Pancreas (tissue), 10 donors: ENCODE data around the gene ARHGEF18. TPM values are rescaled to one million over a fixed set of nuclear protein-coding genes. Genes with fewer than 3 reads are reported as not detected.
"Not testable (repeated sequence)": the region's sequence is repeated elsewhere in the genome, so short reads cannot be mapped to it uniquely, and the experiment has no call there.

Experiments used
- ATAC-seq, 4 donors: fragments of 200-7000 bp; cut with Tn5 transposase; one replicate each; pipeline versions ENCODE4 v1.8.0 to v1.9.1; 2020; ENCODE audit warnings: mild to moderate bottlenecking in 4 of 4, moderate library complexity in 4 of 4
- DNase-seq, 6 donors: peaks; one replicate each; pipeline ENCODE4 v3.0.0-alpha.2; 2020
- FAIRE-seq: peaks from 2 replicates; lab custom pipeline; 2012; peaks lifted over from hg19 to GRCh38; lab: Jason Lieb, UNC
- H3K27ac ChIP-seq, 4 donors: fragments of 200-600 bp; sonication (generic); 1 replicate in 3 of 4; 2 replicates in 1 of 4; pipeline versions ENCODE4 v1.5.0 to v1.8.0; 2020
- H3K27me3 ChIP-seq, 4 donors: fragments of 200-600 bp; one replicate each; pipeline ENCODE4 v1.8.0; 2021
- H3K36me3 ChIP-seq, 3 donors: fragments of 200-600 bp; sonication (generic) in 1 of 3; one replicate each; pipeline versions ENCODE4 v1.5.0 to v1.8.0; 2020 to 2021
- H3K4me1 ChIP-seq, 3 donors: fragments of 200-600 bp; one replicate each; pipeline ENCODE4 v1.8.0; 2021
- H3K4me3 ChIP-seq, 4 donors: fragments of 200-600 bp; sonication (generic) in 2 of 4; one replicate each; pipeline versions ENCODE4 v1.5.0 to v1.8.0; 2020 to 2021
- H3K9me3 ChIP-seq, 4 donors: fragments of 200-600 bp; one replicate each; pipeline ENCODE4 v1.8.0; 2021
- WGBS, 2 donors: extraction: QIAGEN DNeasy Blood & Tissue Kit; methylation state at CpG; one replicate each; pipeline ENCODE4 v1.1.7; 2013; 5-methylcytosine and 5-hydroxymethylcytosine counted together
- intact Hi-C, 3 donors: fragments of 100-400 bp; cut with DNase I; formaldehyde crosslinking; loops; one replicate each; pipeline versions ENCODE4 v1.11.1 to v1.14.2; 2022
- polyA plus RNA-seq, 2 donors: library from polyadenylated mRNA; stranded (reverse); fragments of 200-250 nt; gene quantifications; one replicate each; pipeline ENCODE4 v1.2.3, GENCODE V29; 2013
- total RNA-seq, 6 donors: library from RNA; stranded (reverse); fragmentation: NEBNext Ultra II Directional in 4 of 6; extraction: Animal tissue kit (Norgen Biotek cat#: 25700) in 4 of 6; gene quantifications; one replicate each; pipeline versions ENCODE4 v1.2.1 to v1.2.4, GENCODE V29; 2021 to 2023
- TF ChIP-seq, protein P1 (sequence below), 4 donors: fragments of 200-600 bp; sonication (generic) in 3 of 4; IDR thresholded peaks; one replicate each; pipeline versions ENCODE4 v1.5.0 to v1.8.0; 2021; ENCODE audit warnings: antibody characterized with exemption in 4 of 4
- donor health status: healthy with polysubstance abuse.
- donor health status: DM: no; HTN: no; CAD: no; lungs with moderate emphysema.
- donor health status: DM: no; HTN: no; CAD: no.
- donor health status: control.
- donor health status: control.
- donor health status: Bipolar disorder and iron deficiency.
- donor health status: DM: yes; HTN: yes; CAD: no.
- donor health status: DM: no; HTN: no; CAD: no.
- donor health status: DM: no; HTN: no; CAD: no.
- donor health status: DM: yes; HTN: yes; CAD: no.

Gene ARHGEF18
- 10 to 100 TPM; 17.7 to 45.4 (median 22.4) TPM for total RNA-seq
- polyA plus RNA-seq: 10 to 100 TPM; 17.1 to 26.6 TPM

GRCh38 chr19:7348587-7349230 is at the start of gene ARHGEF18:
Gene ARHGEF18 (plus strand): TSS chr19:7348937. CDS start chr19:7362891, 13,954 bp downstream.
- FAIRE-seq (no peak), ATAC-seq (peak in 2 of 4 donors; percentile 70 to 76), DNase-seq (peak in 1 of 6 donors; percentile 41)
- H3K4me1 ChIP-seq: no peaks in the 10 kb centered on the region
- intact Hi-C loops: no loop called here
- H3K9me3 ChIP-seq: no peaks in the 10 kb centered on the region
- 73 to 77% methylated on average over 13 of the region's 13 CpGs for WGBS, 2 donors
- no peak within 1 kb of the TSS for H3K4me3 ChIP-seq
- H3K27me3 ChIP-seq: no peaks in the 10 kb centered on the region
- no peak within 1 kb of the TSS for H3K27ac ChIP-seq
- TF ChIP-seq, protein P1, sequence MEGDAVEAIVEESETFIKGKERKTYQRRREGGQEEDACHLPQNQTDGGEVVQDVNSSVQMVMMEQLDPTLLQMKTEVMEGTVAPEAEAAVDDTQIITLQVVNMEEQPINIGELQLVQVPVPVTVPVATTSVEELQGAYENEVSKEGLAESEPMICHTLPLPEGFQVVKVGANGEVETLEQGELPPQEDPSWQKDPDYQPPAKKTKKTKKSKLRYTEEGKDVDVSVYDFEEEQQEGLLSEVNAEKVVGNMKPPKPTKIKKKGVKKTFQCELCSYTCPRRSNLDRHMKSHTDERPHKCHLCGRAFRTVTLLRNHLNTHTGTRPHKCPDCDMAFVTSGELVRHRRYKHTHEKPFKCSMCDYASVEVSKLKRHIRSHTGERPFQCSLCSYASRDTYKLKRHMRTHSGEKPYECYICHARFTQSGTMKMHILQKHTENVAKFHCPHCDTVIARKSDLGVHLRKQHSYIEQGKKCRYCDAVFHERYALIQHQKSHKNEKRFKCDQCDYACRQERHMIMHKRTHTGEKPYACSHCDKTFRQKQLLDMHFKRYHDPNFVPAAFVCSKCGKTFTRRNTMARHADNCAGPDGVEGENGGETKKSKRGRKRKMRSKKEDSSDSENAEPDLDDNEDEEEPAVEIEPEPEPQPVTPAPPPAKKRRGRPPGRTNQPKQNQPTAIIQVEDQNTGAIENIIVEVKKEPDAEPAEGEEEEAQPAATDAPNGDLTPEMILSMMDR (IDR thresholded peaks at IDR 0.05): no peak
- H3K36me3 ChIP-seq: no peaks in the 10 kb centered on the region

GRCh38 chr19:7301525-7301924 is 47.2 kb upstream of the ARHGEF18 start:
- H3K27ac ChIP-seq: no peak overlapping the region
- no peaks in the 10 kb centered on the region for H3K36me3 ChIP-seq
- no peak for DNase-seq
- TF ChIP-seq, protein P1 (IDR thresholded peaks at IDR 0.05): no peak
- H3K4me3 ChIP-seq: no peak overlapping the region
- no peaks in the 10 kb centered on the region for H3K9me3 ChIP-seq
- no peak for ATAC-seq
- H3K4me1 ChIP-seq: no peaks in the 10 kb centered on the region
- WGBS, 2 donors: 84 to 90% methylated on average over 5 of the region's 5 CpGs
- H3K27me3 ChIP-seq: no peaks in the 10 kb centered on the region
- intact Hi-C loops: no loop called here
- FAIRE-seq: no peak

GRCh38 chr19:7303470-7303869 is 45.3 kb upstream of the ARHGEF18 start:
- ATAC-seq (no peak), FAIRE-seq (no peak), DNase-seq (no peak)
- Histone ChIP-seq H3K36me3 (no peaks in the 10 kb centered on the region), H3K4me3 (no peak overlapping the region), H3K27ac (no peak overlapping the region), H3K4me1 (no peaks in the 10 kb centered on the region), H3K27me3 (no peaks in the 10 kb centered on the region), H3K9me3 (no peaks in the 10 kb centered on the region)
- TF ChIP-seq, protein P1 (IDR thresholded peaks at IDR 0.05): no peak
- 68 to 77% methylated on average over 4 of the region's 4 CpGs for WGBS, 2 donors
- intact Hi-C loops: no loop called here

DNA sequence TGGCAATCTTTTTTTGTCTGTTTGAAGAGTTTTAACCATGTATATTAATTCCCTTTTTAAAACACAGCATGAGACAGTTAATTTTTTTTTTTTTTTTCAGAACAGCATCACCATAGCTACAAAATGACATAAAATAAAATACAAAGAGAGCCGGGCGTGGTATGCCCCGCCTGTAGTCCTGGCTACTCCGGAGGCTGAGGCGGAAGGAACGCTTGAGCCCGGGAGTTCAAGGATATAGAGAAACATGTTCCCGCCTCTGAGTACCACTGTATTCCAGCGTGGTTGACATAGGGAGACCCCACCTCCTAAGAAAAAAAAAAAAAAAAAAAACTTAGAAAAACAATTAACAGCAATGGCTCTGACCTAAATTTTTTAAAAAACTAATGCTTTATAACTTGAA is 44.5 kb upstream of the ARHGEF18 start:
- no peak overlapping the region for H3K27ac ChIP-seq
- H3K4me1 ChIP-seq: no peaks in the 10 kb centered on the region
- ATAC-seq (no peak), FAIRE-seq (no peak), DNase-seq (no peak)
- TF ChIP-seq, protein P1 (IDR thresholded peaks at IDR 0.05): no peak
- intact Hi-C loops: no loop called here
- no peaks in the 10 kb centered on the region for H3K36me3 ChIP-seq
- H3K27me3 ChIP-seq: no peaks in the 10 kb centered on the region
- H3K9me3 ChIP-seq: no peaks in the 10 kb centered on the region
- 71 to 75% methylated on average over 9 of the region's 9 CpGs for WGBS, 2 donors
- H3K4me3 ChIP-seq: no peak overlapping the region

DNA sequence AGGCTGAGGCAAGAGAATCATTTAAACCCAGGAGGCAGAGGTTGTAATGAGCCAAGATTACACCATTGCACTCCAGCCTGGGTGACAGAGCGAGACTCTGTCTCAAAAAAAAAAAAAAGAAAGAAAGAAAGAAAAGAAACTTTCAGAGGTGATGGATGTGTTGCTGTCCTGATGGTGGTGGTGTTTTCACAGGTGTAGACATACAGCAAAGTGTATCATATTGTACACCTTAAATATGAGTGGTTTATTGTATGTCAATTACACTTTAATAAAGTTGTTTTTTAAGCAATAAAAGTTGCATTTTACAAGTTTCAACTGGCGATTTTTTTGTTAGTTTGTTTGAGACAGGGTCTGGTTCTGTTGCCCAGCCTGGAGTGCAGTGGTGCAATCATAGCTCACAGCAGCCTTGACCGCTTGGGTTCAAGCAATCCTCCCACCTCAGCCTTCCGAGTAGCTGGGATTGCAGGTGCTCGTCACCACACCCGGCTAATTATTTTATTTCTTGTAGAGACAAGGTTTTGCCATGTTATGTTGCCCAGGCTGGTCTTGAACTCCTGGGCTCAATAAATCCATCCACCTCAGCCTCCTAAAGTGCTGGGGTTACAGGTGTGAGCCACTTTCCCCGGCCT is 41.0 kb upstream of the ARHGEF18 start:
- DNase-seq (no peak), FAIRE-seq (no peak), ATAC-seq (no peak)
- H3K4me1 ChIP-seq: no peaks in the 10 kb centered on the region
- TF ChIP-seq, protein P1 (IDR thresholded peaks at IDR 0.05): no peak
- no peaks in the 10 kb centered on the region for H3K36me3 ChIP-seq
- WGBS, 2 donors: 77 to 82% methylated on average over 7 of the region's 7 CpGs
- H3K4me3 ChIP-seq: no peak overlapping the region
- intact Hi-C loops: no loop called here
- no peaks in the 10 kb centered on the region for H3K9me3 ChIP-seq
- H3K27ac ChIP-seq: no peak overlapping the region
- no peaks in the 10 kb centered on the region for H3K27me3 ChIP-seq

- WGBS, 2 donors: 74 to 77% methylated on average over 9 of the region's 9 CpGs
- H3K4me1 ChIP-seq, intact Hi-C loops, DNase-seq, ATAC-seq, FAIRE-seq, H3K36me3 ChIP-seq, H3K9me3 ChIP-seq, H3K27me3 ChIP-seq, H3K4me3 ChIP-seq, H3K27ac ChIP-seq: not testable (repeated sequence)
These were observed 40.4 kb upstream of the ARHGEF18 start for GRCh38 chr19:7308327-7308726.
